Ishikawa (cell line): ENCODE measurements around the gene MAGEF1.

ENCODE experiments used
- CEBPB ChIP-seq: IDR thresholded peaks from 2 replicates; pipeline ENCODE4 v1.6.1; 2012
- CREB1 ChIP-seq: IDR thresholded peaks from 2 replicates; pipeline ENCODE4 v1.6.1; 2012; ENCODE audit warnings: low read depth
- EGR1 ChIP-seq: IDR thresholded peaks from 2 replicates; pipeline ENCODE4 v1.6.1; 2012
- EP300 ChIP-seq: IDR thresholded peaks from 2 replicates; pipeline ENCODE4 v1.6.1; 2012; ENCODE audit warnings: borderline replicate concordance
- FOXM1 ChIP-seq: IDR thresholded peaks from 2 replicates; pipeline ENCODE4 v1.6.1; 2012; ENCODE audit warnings: low read depth, borderline replicate concordance
- MAX ChIP-seq: IDR thresholded peaks from 2 replicates; pipeline ENCODE4 v1.6.1; 2012
- NFIC ChIP-seq: IDR thresholded peaks from 2 replicates; pipeline ENCODE4 v1.6.1; 2012
- RAD21 ChIP-seq: IDR thresholded peaks from 2 replicates; pipeline ENCODE4 v1.6.1; 2012; ENCODE audit warnings: low read depth
- REST ChIP-seq: IDR thresholded peaks from 2 replicates; pipeline ENCODE4 v1.6.1; 2012; ENCODE audit warnings: low read depth, mild to moderate bottlenecking
- TAF1 ChIP-seq: IDR thresholded peaks from 2 replicates; pipeline ENCODE4 v1.6.1; 2012; ENCODE audit warnings: low read depth, mild to moderate bottlenecking
- TCF12 ChIP-seq: IDR thresholded peaks from 2 replicates; pipeline ENCODE4 v1.6.1; 2012; ENCODE audit warnings: low read depth
- TEAD4 ChIP-seq: IDR thresholded peaks from 2 replicates; pipeline ENCODE4 v1.6.1; 2012
- USF1 ChIP-seq: IDR thresholded peaks from 2 replicates; pipeline ENCODE4 v1.6.1; 2012
- YY1 ChIP-seq: IDR thresholded peaks from 2 replicates; pipeline ENCODE4 v1.6.1; 2012; ENCODE audit warnings: low read depth
- ZBTB7A ChIP-seq: IDR thresholded peaks from 2 replicates; pipeline ENCODE4 v1.6.1; 2012; ENCODE audit warnings: low read depth

MAGEF1 gene

GRCh38 chr3:184680385-184681345 is 31.2 kb downstream of the MAGEF1 start:
- TF ChIP-seq TCF12 (no peak), RAD21 (no peak)

DNA sequence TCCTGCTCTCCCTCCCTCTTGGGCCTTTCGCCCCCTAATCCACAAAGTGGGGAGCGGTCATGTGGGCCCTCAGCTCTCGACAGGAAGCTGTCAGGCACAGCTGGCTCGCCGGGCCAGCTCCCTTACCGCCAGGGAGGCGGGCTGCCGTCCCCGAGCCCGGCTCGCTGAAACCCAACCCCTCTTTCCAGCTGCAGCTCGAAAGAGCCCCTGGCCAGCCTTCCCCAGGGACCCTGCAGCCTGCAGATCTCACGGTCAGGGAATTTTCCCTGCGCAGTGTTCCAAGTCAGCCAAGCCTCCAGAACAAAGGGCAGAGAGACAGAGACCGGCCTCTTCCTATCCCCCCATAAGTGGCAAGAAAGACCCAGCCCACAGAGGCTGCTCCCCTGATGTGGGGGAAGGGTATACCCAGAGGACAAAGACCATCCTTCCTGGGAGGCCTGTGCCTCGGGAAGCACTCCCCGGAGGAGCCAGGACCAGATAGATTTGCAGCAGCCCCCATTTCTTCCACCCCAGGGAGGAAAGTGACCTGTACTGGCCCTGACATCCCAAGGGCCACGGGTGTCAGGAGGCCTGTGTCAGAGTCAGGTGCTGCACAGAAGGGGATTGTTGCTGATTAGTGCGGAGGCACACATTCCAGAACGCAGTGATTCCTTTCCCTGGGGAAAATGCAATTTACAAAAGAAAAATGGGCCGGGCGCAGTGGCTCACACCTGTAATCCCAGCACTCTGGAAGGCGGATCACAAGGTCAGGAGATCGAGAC is 32.6 kb downstream of the MAGEF1 start:
- TF ChIP-seq CEBPB (no peak), EGR1 (no peak)

DNA sequence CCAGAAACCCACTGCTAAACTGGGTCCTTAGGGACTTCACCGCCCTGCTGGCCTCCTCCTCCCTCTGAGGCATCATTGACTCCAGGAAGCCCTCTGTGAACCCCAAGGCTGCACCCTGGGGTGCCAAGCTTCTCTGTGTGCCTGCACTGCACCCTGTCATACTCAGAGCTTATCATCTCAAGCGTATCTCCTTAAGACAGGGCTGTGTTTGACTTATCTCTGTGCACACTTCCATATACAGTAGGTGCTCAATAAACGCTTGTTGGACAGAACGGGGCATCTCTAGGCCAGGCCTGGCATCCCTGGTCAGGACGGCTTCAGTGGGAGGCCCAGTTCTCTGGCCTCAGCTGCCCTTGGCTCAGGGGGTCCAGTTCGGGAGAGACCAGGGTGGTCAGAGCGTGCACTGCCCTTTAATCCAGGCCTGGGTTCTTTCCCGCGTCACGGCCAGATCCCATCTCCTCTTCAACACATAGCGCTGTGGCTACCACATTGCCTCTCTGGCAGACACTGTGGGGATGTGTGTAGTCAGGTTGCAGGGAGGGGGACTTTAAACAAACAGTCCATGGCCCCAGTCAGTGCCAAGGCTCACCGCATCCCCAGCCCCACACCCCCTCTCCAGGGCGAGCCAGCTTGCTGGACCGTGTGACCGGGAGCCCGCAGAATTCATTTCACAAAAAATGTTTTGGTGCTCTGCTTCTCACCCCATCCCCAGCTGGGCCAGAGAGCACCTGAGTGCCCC is 33.4 kb downstream of the MAGEF1 start:
- TF ChIP-seq CEBPB (no peak), TEAD4 (no peak), USF1 (no peak), EP300 (no peak), YY1 (no peak), FOXM1 (no peak), TAF1 (no peak), EGR1 (no peak), MAX (no peak)

- TF ChIP-seq EGR1 (no peak), FOXM1 (no peak), TCF12 (no peak), ZBTB7A (no peak), TAF1 (no peak), MAX (no peak), EP300 (no peak), YY1 (no peak), REST (no peak), USF1 (no peak)
These were observed 34.2 kb downstream of the MAGEF1 start for GRCh38 chr3:184677344-184678316.

DNA sequence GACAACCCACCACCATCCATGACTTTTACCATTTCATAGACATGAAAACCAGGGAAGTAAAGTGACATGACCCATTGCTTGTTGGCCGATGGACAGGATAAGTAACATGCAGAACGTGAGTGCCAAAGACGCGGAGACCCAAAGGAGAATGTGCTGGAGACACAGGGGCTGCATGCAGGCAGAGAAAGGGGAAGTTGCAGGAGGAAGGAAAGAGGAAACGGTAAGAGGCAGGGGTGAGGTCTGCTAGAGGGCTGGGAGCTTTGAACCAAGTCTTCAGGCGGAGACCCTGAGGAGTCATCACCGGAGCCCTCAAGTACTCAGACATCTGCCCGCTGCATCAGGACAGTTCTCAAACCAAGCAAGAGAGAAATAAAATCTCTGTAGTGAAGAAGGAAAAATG is 34.9 kb downstream of the MAGEF1 start:
- TF ChIP-seq ZBTB7A, result no peak
- TF ChIP-seq TEAD4, result no peak
- no peak for TF ChIP-seq NFIC
- TF ChIP-seq EP300, result no peak
- TF ChIP-seq USF1, result no peak
- no peak for TF ChIP-seq CREB1
- TF ChIP-seq TAF1, result no peak
- no peak for TF ChIP-seq TCF12
- no peak for TF ChIP-seq YY1
- no peak for TF ChIP-seq EGR1
- TF ChIP-seq FOXM1, result no peak
- no peak for TF ChIP-seq CEBPB
- TF ChIP-seq MAX, result no peak
- no peak for TF ChIP-seq RAD21
- no peak for TF ChIP-seq REST
